Upper lobe of left lung (tissue), 6 donors: ENCODE data around the gene CENPO. TPM values are rescaled to one million over a fixed set of nuclear protein-coding genes. Genes with fewer than 3 reads are reported as not detected.
"Not testable (repeated sequence)": the region's sequence is repeated elsewhere in the genome, so short reads cannot be mapped to it uniquely, and the experiment has no call there.

Experiments used
- ATAC-seq, 2 donors: fragments of 200-7000 bp; cut with Tn5 transposase; one replicate each; pipeline ENCODE4 v1.9.1; 2022; ENCODE audit warnings: mild to moderate bottlenecking in 2 of 2, moderate library complexity in 2 of 2; ENCODE audit not compliant: low FRiP score in 2 of 2
- DNase-seq, 2 donors: peaks; one replicate each; pipeline ENCODE4 v3.0.0-alpha.2; 2019 to 2020
- H3K27ac ChIP-seq, 4 donors: fragments of 200-600 bp; sonication (generic); one replicate each; pipeline ENCODE4 v1.5.1; 2016 to 2019
- H3K27me3 ChIP-seq, 4 donors: fragments of 200-600 bp; sonication (generic); one replicate each; pipeline ENCODE4 v1.5.1; 2017 to 2019
- H3K36me3 ChIP-seq, 4 donors: fragments of 200-600 bp; sonication (generic); one replicate each; pipeline ENCODE4 v1.5.1; 2016 to 2019
- H3K4me1 ChIP-seq, 4 donors: fragments of 200-600 bp; sonication (generic); one replicate each; pipeline ENCODE4 v1.5.1; 2018 to 2019
- H3K4me3 ChIP-seq, 4 donors: fragments of 200-600 bp; sonication (generic); one replicate each; pipeline ENCODE4 v1.5.1; 2017 to 2019; ENCODE audit warnings: mild to moderate bottlenecking in 2 of 4, moderate library complexity in 1 of 4
- H3K9me3 ChIP-seq, 4 donors: fragments of 200-600 bp; sonication (generic); one replicate each; pipeline ENCODE4 v1.5.1; 2018 to 2019
- CTCF ChIP-seq, 6 experiments: fragments of 450-650 bp in 4 of 6; fragments of 200-600 bp in 2 of 6; sonication (generic) in 2 of 6; IDR thresholded peaks; one replicate each; pipeline ENCODE4 v1.5.1; 2016 to 2019; ENCODE audit warnings: antibody characterized with exemption in 6 of 6
- EP300 ChIP-seq, 4 donors: sonication (generic); formaldehyde crosslinking; IDR thresholded peaks; one replicate each; pipeline ENCODE4 v1.5.1; 2017; ENCODE audit warnings: antibody characterized with exemption in 4 of 4, control low read depth in 2 of 4
- POLR2A ChIP-seq, 4 donors: fragments of 450-650 bp; IDR thresholded peaks; one replicate each; pipeline ENCODE4 v1.5.1; 2016 to 2017; ENCODE audit warnings: antibody characterized with exemption in 4 of 4, mild to moderate bottlenecking in 2 of 4
- POLR2AphosphoS5 ChIP-seq, 2 donors: sonication (generic); formaldehyde crosslinking; IDR thresholded peaks; one replicate each; pipeline ENCODE4 v1.5.1; 2017; ENCODE audit warnings: antibody characterized with exemption in 2 of 2
- WGBS, 2 donors: methylation state at CpG; one replicate each; pipeline ENCODE4 v1.1.5; 2017 to 2018; 5-methylcytosine and 5-hydroxymethylcytosine counted together
- total RNA-seq, 6 donors: library from RNA; depleted of rRNA in 4 of 6; stranded (reverse); fragments of >200 nt in 4 of 6; gene quantifications; one replicate each; pipeline versions ENCODE4 v1.1.0 to v1.2.1, GENCODE V29; 2016 to 2021
- donor health status: DM: no; HTN: no; CAD: no; lungs with moderate emphysema.
- donor health status: DM: no; HTN: yes; CAD: no; lungs with severe emphysema.

Gene CENPO
- total RNA-seq, 6 donors from 2014 or later = 4.9 to 8.7 (median 7.2) TPM

DNA sequence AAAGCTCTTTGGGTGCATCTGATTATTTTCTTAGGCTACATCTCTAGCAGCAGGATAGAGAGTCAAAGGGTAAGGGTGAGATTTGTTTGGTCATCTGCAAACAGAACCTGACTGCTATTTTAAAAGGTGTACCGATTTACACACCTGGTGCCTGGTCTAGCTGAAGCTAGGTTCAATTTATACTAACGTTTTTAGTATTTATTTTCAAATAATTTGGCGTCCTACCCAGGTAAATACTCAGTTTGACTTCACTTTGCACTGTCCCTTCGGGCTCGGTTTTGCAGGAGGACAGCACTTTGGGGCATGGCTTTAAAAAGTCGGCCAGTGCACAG is 717 bp upstream of the CENPO start:
- peak overlapping the region; percentile 43 to 85 (median 77) for H3K4me3 ChIP-seq
- peaks cover 11 to 29% (median 20%) of the 10 kb centered on the region in 4 donors for H3K4me1 ChIP-seq
- no peaks in the 10 kb centered on the region for H3K36me3 ChIP-seq
- DNase-seq (no peak), ATAC-seq (no peak)
- TF ChIP-seq CTCF (IDR thresholded peaks at IDR 0.05) (no peak), EP300 (IDR thresholded peaks at IDR 0.05) (no peak), POLR2AphosphoS5 (IDR thresholded peaks at IDR 0.05) (no peak), POLR2A (IDR thresholded peaks at IDR 0.05) (no peak)
- no peaks in the 10 kb centered on the region for H3K9me3 ChIP-seq
- H3K27me3 ChIP-seq = no peaks in the 10 kb centered on the region
- WGBS, 2 donors = 3 to 6% methylated on average over 6 of the region's 6 CpGs
- peak overlapping the region; percentile 97 to 100 (median 99) for H3K27ac ChIP-seq

DNA sequence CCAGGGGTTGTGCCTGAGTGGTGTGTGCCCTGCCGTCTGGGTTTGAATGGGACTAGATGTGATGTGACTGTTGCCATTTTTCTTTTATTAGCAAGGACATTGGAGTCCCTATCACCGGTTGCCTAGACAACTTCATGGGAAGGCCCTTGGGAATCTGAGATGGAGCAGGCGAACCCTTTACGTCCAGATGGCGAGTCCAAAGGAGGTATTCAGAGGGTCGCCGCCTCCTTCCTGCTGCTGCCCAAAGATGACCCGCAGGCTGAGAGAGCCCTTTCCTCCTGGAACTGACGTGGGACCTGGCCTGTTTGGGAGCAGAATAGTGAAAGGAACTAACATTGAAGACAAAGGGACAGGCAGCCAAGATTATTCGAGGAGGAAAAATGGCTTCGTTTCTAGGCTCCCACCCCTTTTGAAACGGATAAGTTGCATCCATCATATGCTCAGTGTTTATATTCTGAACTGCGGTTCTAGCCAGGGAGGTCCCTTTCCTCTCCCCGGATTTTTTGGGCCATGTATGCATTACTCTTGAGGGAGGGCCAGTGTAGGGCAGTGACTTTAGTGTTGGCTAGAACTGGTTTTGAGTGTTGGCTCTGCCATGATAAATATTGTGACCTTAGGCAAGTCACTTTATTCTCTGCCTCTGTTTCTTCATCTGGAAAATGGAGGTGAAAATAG is 673 bp downstream of the CENPO start:
- Histone ChIP-seq H3K27me3 (no peaks in the 10 kb centered on the region), H3K4me1 (peaks cover 11 to 29% (median 20%) of the 10 kb centered on the region in 4 donors), H3K36me3 (no peaks in the 10 kb centered on the region), H3K27ac (peak overlapping the region; percentile 97 to 100 (median 99)), H3K4me3 (peak overlapping the region; percentile 43 to 85 (median 77)), H3K9me3 (no peaks in the 10 kb centered on the region)
- TF ChIP-seq POLR2AphosphoS5 (IDR thresholded peaks at IDR 0.05) = no peak
- TF ChIP-seq POLR2A (IDR thresholded peaks at IDR 0.05) = no peak
- no peak for TF ChIP-seq EP300 (IDR thresholded peaks at IDR 0.05)
- TF ChIP-seq CTCF (IDR thresholded peaks at IDR 0.05) = no peak
- DNase-seq (no peak), ATAC-seq (no peak)
- WGBS, 2 donors = 2 to 8% methylated on average over 12 to 14 of the region's 14 CpGs

GRCh38 chr2:24797644-24798043 is 4.4 kb downstream of the CENPO start:
- Histone ChIP-seq H3K4me1 (peaks cover 5 to 12% (median 7%) of the 10 kb centered on the region in 4 donors), H3K27me3 (no peaks in the 10 kb centered on the region), H3K27ac (no peak overlapping the region), H3K9me3 (no peaks in the 10 kb centered on the region), H3K36me3 (peaks cover 0 to 6% (median 2%) of the 10 kb centered on the region in 4 donors), H3K4me3 (no peak overlapping the region)
- TF ChIP-seq POLR2AphosphoS5 (IDR thresholded peaks at IDR 0.05) = no peak
- DNase-seq (no peak), ATAC-seq (no peak)
- 87% methylated on average over 2 of the region's 2 CpGs for WGBS, 2 donors

- H3K4me1 ChIP-seq, H3K27ac ChIP-seq, H3K4me3 ChIP-seq, H3K9me3 ChIP-seq, H3K27me3 ChIP-seq, H3K36me3 ChIP-seq, ATAC-seq, DNase-seq: not testable (repeated sequence)
- 90 to 95% methylated on average over 5 of the region's 5 CpGs for WGBS, 2 donors
These were observed 7.3 kb downstream of the CENPO start for GRCh38 chr2:24800487-24800886.

DNA sequence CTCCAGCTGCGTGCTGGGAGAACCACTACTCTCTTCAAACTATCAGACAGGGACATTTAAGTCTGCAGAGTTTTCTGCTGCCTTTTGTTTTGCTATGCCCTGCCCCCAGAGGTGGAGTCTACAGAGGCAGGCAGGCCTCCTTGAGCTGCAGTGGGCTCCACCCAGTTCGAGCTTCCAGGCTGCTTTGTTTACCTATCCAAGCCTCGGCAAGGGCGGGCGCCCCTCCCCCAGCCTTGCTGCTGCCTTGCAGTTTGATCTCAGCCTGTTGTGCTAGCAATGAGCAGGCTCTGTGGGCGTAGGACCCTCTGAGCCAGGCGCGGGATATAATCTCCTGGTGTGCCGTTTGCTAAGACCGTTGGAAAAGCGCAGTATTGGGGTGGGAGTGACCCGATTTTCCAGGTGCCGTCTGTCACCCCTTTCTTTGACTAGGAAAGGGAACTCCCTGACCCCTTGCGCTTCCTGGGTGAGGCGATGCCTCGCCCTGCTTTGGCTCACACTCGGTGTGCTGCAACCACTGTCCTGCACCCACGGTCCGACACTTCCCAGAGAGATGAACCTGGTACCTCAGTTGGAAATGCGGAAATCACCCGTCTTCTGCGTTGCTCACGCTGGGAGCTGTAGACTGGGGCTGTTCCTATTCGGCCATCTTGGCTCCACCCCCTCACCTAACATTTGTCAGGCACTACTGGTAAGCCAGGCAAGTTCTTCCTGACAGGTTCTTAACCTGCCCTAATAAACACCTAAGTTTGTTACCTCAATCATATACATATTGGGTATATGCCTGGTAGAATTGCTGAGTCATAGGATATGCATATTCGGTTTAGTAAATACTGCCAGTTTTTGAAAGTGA is 12.8 kb downstream of the CENPO start:
- not testable (repeated sequence) for H3K4me1 ChIP-seq, H3K27me3 ChIP-seq, H3K9me3 ChIP-seq, DNase-seq, H3K36me3 ChIP-seq, H3K4me3 ChIP-seq, ATAC-seq, H3K27ac ChIP-seq
- WGBS, 2 donors = 89 to 95% methylated on average over 14 to 24 of the region's 25 CpGs

GRCh38 chr2:24806661-24807036 is 13.4 kb downstream of the CENPO start:
- Histone ChIP-seq H3K4me3 (no peak overlapping the region), H3K9me3 (no peaks in the 10 kb centered on the region), H3K4me1 (no peaks in the 10 kb centered on the region), H3K36me3 (peaks cover 0 to 8% (median 0%) of the 10 kb centered on the region in 4 donors), H3K27ac (no peak overlapping the region), H3K27me3 (no peaks in the 10 kb centered on the region)
- TF ChIP-seq EP300 (IDR thresholded peaks at IDR 0.05) (no peak), POLR2AphosphoS5 (IDR thresholded peaks at IDR 0.05) (no peak), CTCF (IDR thresholded peaks at IDR 0.05) (no peak), POLR2A (IDR thresholded peaks at IDR 0.05) (no peak)
- no peak for ATAC-seq
- no peak for DNase-seq
